IMR-90 (cell line): Measurements from ENCODE around the gene STARD4. TPM values are rescaled to one million over a fixed set of nuclear protein-coding genes. Genes with fewer than 3 reads are reported as not detected.

Experiments used
- ATAC-seq: fragments of 200-7000 bp; cut with Tn5 transposase; 2 replicates; pipeline ENCODE4 v1.9.1; 2020; ENCODE audit warnings: low read depth, mild to moderate bottlenecking, moderate library complexity
- BruUV-seq: library from RNA; stranded (reverse); fragments of 400-500 nt; replicated peaks from 2 replicates; lab custom pipeline; 2021; lab: Mats Ljungman, UMichigan
- CTCF ChIA-PET: fragments of 300-600 bp; formaldehyde crosslinking; extraction: SDS; loops from one replicate; lab custom pipeline; 2021; ENCODE audit warnings: antibody characterized with exemption; lab: Yijun Ruan, JAX
- POLR2A ChIA-PET: fragments of 300-600 bp; sonication (Branson Sonifier 250); formaldehyde crosslinking; loops from one replicate; lab custom pipeline; 2022; ENCODE audit warnings: antibody characterized with exemption; ENCODE audit not compliant: unreplicated experiment; lab: Charles Lee
- DNase-seq: peaks from one replicate; pipeline ENCODE4 v3.0.0; 2013
- H2AFZ ChIP-seq: replicated peaks from 2 replicates; pipeline ENCODE3; 2013; ENCODE audit warnings: low read length, mild to moderate bottlenecking; ENCODE audit not compliant: poor library complexity
- H2AK5ac ChIP-seq: 2 replicates; pipeline ENCODE4 v1.6.1; 2013; ENCODE audit warnings: low read depth, low read length, inconsistent platforms
- H2AK9ac ChIP-seq: replicated peaks from 2 replicates; pipeline ENCODE3; 2013; ENCODE audit warnings: mild to moderate bottlenecking, low read depth, low read length, moderate library complexity; ENCODE audit not compliant: poor library complexity
- H2BK120ac ChIP-seq: 2 replicates; pipeline ENCODE4 v1.6.1; 2013; ENCODE audit warnings: low read depth, low read length, inconsistent platforms
- H2BK15ac ChIP-seq: 3 replicates; pipeline ENCODE4 v1.6.1; 2013; ENCODE audit warnings: low read depth, low read length, inconsistent platforms
- H2BK20ac ChIP-seq: 2 replicates; pipeline ENCODE4 v1.6.1; 2013; ENCODE audit warnings: low read depth, mild to moderate bottlenecking, inconsistent platforms, low read length, moderate library complexity
- H2BK5ac ChIP-seq: 2 replicates; pipeline ENCODE4 v1.6.1; 2013; ENCODE audit warnings: mild to moderate bottlenecking, low read depth, low read length, inconsistent platforms; ENCODE audit not compliant: poor library complexity, severe bottlenecking
- H3K14ac ChIP-seq: replicated peaks from 2 replicates; pipeline ENCODE4 v1.6.1; 2013; ENCODE audit warnings: low read depth, low read length, inconsistent platforms
- H3K18ac ChIP-seq: 2 replicates; pipeline ENCODE4 v1.6.1; 2013; ENCODE audit warnings: low read depth, low read length, control low read depth
- H3K23ac ChIP-seq: 2 replicates; pipeline ENCODE4 v1.6.1; 2013; ENCODE audit warnings: low read depth, low read length, inconsistent platforms
- H3K27ac ChIP-seq: 2 replicates; pipeline ENCODE4 v1.5.1; 2013; ENCODE audit warnings: mild to moderate bottlenecking, control low read depth, low read length; ENCODE audit not compliant: insufficient read depth
- H3K27me3 ChIP-seq: 2 replicates; pipeline ENCODE4 v1.6.1; 2013; ENCODE audit warnings: low read length; ENCODE audit not compliant: control insufficient read depth, insufficient read depth
- H3K36me3 ChIP-seq: 2 replicates; pipeline ENCODE4 v1.6.1; 2013; ENCODE audit warnings: low read length, mixed read lengths; ENCODE audit not compliant: control insufficient read depth, insufficient read depth
- H3K4ac ChIP-seq: 2 replicates; pipeline ENCODE4 v1.6.1; 2013; ENCODE audit warnings: low read depth, low read length, inconsistent platforms
- H3K4me1 ChIP-seq: 2 replicates; pipeline ENCODE4 v1.6.1; 2013; ENCODE audit warnings: low read length, mixed read lengths; ENCODE audit not compliant: control insufficient read depth, insufficient read depth
- H3K4me2 ChIP-seq: 2 replicates; pipeline ENCODE4 v1.6.1; 2013; ENCODE audit warnings: low read depth, mild to moderate bottlenecking, control low read depth, low read length, moderate library complexity
- H3K4me3 ChIP-seq: 2 replicates; pipeline ENCODE4 v1.5.1; 2013; ENCODE audit warnings: low read depth, mild to moderate bottlenecking, control low read depth, low read length, moderate library complexity; ENCODE audit not compliant: insufficient read depth
- H3K56ac ChIP-seq: 2 replicates; pipeline ENCODE4 v1.6.1; 2013; ENCODE audit warnings: low read length, inconsistent platforms; ENCODE audit not compliant: insufficient read depth; ENCODE audit errors: extremely low read depth
- H3K79me1 ChIP-seq, 2 experiments: 2 replicates each; pipeline ENCODE4 v1.6.1; 2013; ENCODE audit warnings: low read length in 2 of 2, inconsistent platforms in 1 of 2, low read depth in 1 of 2
- H3K9ac ChIP-seq: 2 replicates; pipeline ENCODE4 v1.6.1; 2013; ENCODE audit warnings: low read depth, low read length, control low read depth
- H3K9me1 ChIP-seq: 2 replicates; pipeline ENCODE4 v1.6.1; 2013; ENCODE audit warnings: low read length, inconsistent platforms; ENCODE audit not compliant: insufficient read depth
- H3K9me3 ChIP-seq: 2 replicates; pipeline ENCODE4 v1.6.1; 2013; ENCODE audit warnings: low read length; ENCODE audit not compliant: control insufficient read depth, insufficient read depth
- H4K20me1 ChIP-seq: 2 replicates; pipeline ENCODE4 v1.6.1; 2013; ENCODE audit warnings: low read length, inconsistent platforms; ENCODE audit not compliant: insufficient read depth
- H4K5ac ChIP-seq: 2 replicates; pipeline ENCODE4 v1.6.1; 2013; ENCODE audit warnings: mild to moderate bottlenecking, low read depth, low read length, control low read depth
- H4K8ac ChIP-seq, 2 experiments: 2 replicates each; pipeline ENCODE4 v1.6.1; 2013; ENCODE audit warnings: low read depth in 2 of 2, low read length in 2 of 2, control low read depth in 1 of 2, inconsistent platforms in 1 of 2
- H4K91ac ChIP-seq: 2 replicates; pipeline ENCODE4 v1.6.1; 2013; ENCODE audit warnings: low read depth, low read length, inconsistent platforms; ENCODE audit not compliant: insufficient read depth
- BHLHE40 ChIP-seq: fragments of 150-350 bp; IDR thresholded peaks from 2 replicates; pipeline ENCODE4 v1.6.1; 2016; ENCODE audit warnings: mild to moderate bottlenecking, low read depth, low read length
- CEBPB ChIP-seq: IDR thresholded peaks from 2 replicates; pipeline ENCODE4 v1.6.1; 2012; ENCODE audit warnings: low read depth, low read length, improper control_type of control experiment
- CHD1 ChIP-seq: IDR thresholded peaks from 2 replicates; pipeline ENCODE4 v1.6.1; 2012; ENCODE audit warnings: low read depth, low read length, improper control_type of control experiment
- FOS ChIP-seq: fragments of 150-350 bp; IDR thresholded peaks from 2 replicates; pipeline ENCODE4 v1.6.1; 2016; ENCODE audit warnings: low read depth, low read length
- MAFK ChIP-seq: IDR thresholded peaks from 2 replicates; pipeline ENCODE4 v1.6.1; 2012; ENCODE audit warnings: low read depth, low read length, improper control_type of control experiment
- MAZ ChIP-seq: IDR thresholded peaks from 2 replicates; pipeline ENCODE4 v1.6.1; 2012; ENCODE audit warnings: low read depth, mild to moderate bottlenecking, low read length, improper control_type of control experiment, moderate library complexity, borderline replicate concordance
- MXI1 ChIP-seq: IDR thresholded peaks from 2 replicates; pipeline ENCODE4 v1.6.1; 2012; ENCODE audit warnings: low read depth, mild to moderate bottlenecking, low read length, moderate library complexity, borderline replicate concordance
- NFE2L2 ChIP-seq: fragments of 150-350 bp; IDR thresholded peaks from 2 replicates; pipeline ENCODE4 v1.6.1; 2016; ENCODE audit warnings: low read depth, mild to moderate bottlenecking, low read length
- POLR2A ChIP-seq: IDR thresholded peaks from 2 replicates; pipeline ENCODE4 v1.6.1; 2012; ENCODE audit warnings: mild to moderate bottlenecking, low read depth, low read length
- RAD21 ChIP-seq: IDR thresholded peaks from 2 replicates; pipeline ENCODE4 v1.6.1; 2012; ENCODE audit warnings: low read length, improper control_type of control experiment
- RCOR1 ChIP-seq: IDR thresholded peaks from 2 replicates; pipeline ENCODE4 v1.6.1; 2012; ENCODE audit warnings: mild to moderate bottlenecking, low read length, improper control_type of control experiment; ENCODE audit not compliant: insufficient replicate concordance
- RFX5 ChIP-seq: IDR thresholded peaks from 2 replicates; pipeline ENCODE4 v1.8.0; 2012; ENCODE audit warnings: low read depth, mild to moderate bottlenecking, low read length, moderate library complexity
- SMC3 ChIP-seq: fragments of 150-350 bp; IDR thresholded peaks from 2 replicates; pipeline ENCODE4 v1.6.1; 2016; ENCODE audit warnings: low read depth, mild to moderate bottlenecking, antibody characterized with exemption, low read length, moderate library complexity
- dilution Hi-C: fragments of 300-500 bp; cut with HindIII; formaldehyde crosslinking; loops from one replicate; pipeline ENCODE4 v1.14.3; 2018; ENCODE audit warnings: low sequenced_read_pairs; ENCODE audit not compliant: unreplicated experiment
- in situ Hi-C: fragments of 300-500 bp; cut with MboI; formaldehyde crosslinking; loops from 3 replicates; pipeline ENCODE4 v1.14.3; 2019; ENCODE audit warnings: low sequenced_read_pairs, inconsistent platforms, mixed read lengths
- intact Hi-C: fragments of 100-400 bp; cut with micrococcal nuclease; formaldehyde crosslinking; loops from 2 replicates; pipeline ENCODE4 v1.10.0; 2022
- polyA plus RNA-seq, 3 experiments: library from polyadenylated mRNA; depleted of rRNA; stranded (reverse); fragments of >200 nt; gene quantifications; 2 replicates each; pipeline ENCODE4 v1.2.3, GENCODE V29; 2012; ENCODE audit warnings: low replicate concordance in 1 of 3
- total RNA-seq: library from RNA; depleted of rRNA; stranded (reverse); fragments of >200 nt; gene quantifications from 2 replicates; pipeline ENCODE4 v1.2.3, GENCODE V29; 2012
- TF ChIP-seq, protein P1 (sequence below): fragments of 150-350 bp; IDR thresholded peaks from 2 replicates; pipeline ENCODE4 v1.6.1; 2016; ENCODE audit warnings: low read depth, mild to moderate bottlenecking, low read length, moderate library complexity, borderline replicate concordance
- TF ChIP-seq, protein P2 (sequence below): conservative IDR thresholded peaks from 2 replicates; pipeline ENCODE4 v1.5.1; 2012; ENCODE audit warnings: mild to moderate bottlenecking, low read depth, low read length, improper control_type of control experiment
- TF ChIP-seq, protein P3 (sequence below): fragments of 150-350 bp; IDR thresholded peaks from 2 replicates; pipeline ENCODE4 v1.6.1; 2017; ENCODE audit warnings: mild to moderate bottlenecking, antibody characterized with exemption, low read length, low read depth

STARD4 gene
- total and polyA plus RNA-seq, 2 of the 4 experiments (the other 2 are of a cell fraction), result 21.5 to 30.3 TPM

DNA sequence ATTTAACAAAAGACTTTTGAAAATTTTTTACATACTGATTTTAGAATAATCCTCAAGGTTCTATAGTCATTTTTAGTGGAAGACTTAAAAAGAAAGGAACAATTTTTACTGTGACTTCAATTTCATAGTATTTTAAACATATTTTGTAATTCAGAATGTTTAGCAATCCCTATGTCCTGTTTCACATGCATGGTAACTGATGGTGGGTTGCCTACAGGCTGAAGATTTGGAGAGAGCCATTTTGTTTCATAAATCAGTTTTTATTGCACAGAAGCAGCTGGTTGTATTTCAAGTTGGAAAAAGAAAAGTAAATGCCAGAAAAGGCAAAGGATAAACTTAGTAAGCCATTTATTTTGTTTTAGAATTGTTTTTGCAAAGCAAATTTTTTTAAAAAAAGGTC is 24.0 kb downstream of the STARD4 start:
- Histone ChIP-seq H4K91ac (no peak overlapping the region), H3K27ac (no peak overlapping the region), H2AFZ (no peak overlapping the region), H3K56ac (no peak overlapping the region), H3K9me1 (no peaks in the 10 kb centered on the region), H2BK15ac (no peak overlapping the region), H2BK120ac (no peak overlapping the region), H3K4ac (no peak overlapping the region), H3K9ac (no peak overlapping the region), H4K8ac (no peak overlapping the region), H3K4me3 (no peak overlapping the region), H3K27me3 (no peaks in the 10 kb centered on the region), H4K5ac (no peak overlapping the region), H3K4me1 (peaks cover 2% of the 10 kb centered on the region; the same call in 1 of the 2 replicates), H3K79me1 (no peaks in the 10 kb centered on the region), H2AK5ac (no peak overlapping the region), H3K9me3 (no peaks in the 10 kb centered on the region), H3K14ac (no peak overlapping the region), H3K18ac (no peak overlapping the region), H3K4me2 (no peak overlapping the region), H3K36me3 (peaks cover 1% of the 10 kb centered on the region; the same call in 1 of the 2 replicates), H3K23ac (no peak overlapping the region), H2AK9ac (no peak overlapping the region), H2BK5ac (no peak overlapping the region), H2BK20ac (no peak overlapping the region), H4K20me1 (no peaks in the 10 kb centered on the region)
- ATAC-seq, result no peak
- intact Hi-C loops (no loop called here), in situ Hi-C loops (no loop called here), dilution Hi-C loops (no loop called here)
- ChIA-PET POLR2A (interaction anchor here (0.7 kb wide), 1 partner anchor 10 kb away, joined by 4 read pairs; no protein-coding TSS in a partner anchor), CTCF (no interaction called here)
- BruUV-seq, result no TSS peak
- DNase-seq, result no peak
- no peak for TF ChIP-seq NFE2L2
- no peak for TF ChIP-seq CEBPB
- TF ChIP-seq MXI1, result no peak
- TF ChIP-seq, protein P1, sequence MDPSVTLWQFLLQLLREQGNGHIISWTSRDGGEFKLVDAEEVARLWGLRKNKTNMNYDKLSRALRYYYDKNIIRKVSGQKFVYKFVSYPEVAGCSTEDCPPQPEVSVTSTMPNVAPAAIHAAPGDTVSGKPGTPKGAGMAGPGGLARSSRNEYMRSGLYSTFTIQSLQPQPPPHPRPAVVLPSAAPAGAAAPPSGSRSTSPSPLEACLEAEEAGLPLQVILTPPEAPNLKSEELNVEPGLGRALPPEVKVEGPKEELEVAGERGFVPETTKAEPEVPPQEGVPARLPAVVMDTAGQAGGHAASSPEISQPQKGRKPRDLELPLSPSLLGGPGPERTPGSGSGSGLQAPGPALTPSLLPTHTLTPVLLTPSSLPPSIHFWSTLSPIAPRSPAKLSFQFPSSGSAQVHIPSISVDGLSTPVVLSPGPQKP, result no peak
- TF ChIP-seq SMC3, result no peak
- TF ChIP-seq, protein P2, sequence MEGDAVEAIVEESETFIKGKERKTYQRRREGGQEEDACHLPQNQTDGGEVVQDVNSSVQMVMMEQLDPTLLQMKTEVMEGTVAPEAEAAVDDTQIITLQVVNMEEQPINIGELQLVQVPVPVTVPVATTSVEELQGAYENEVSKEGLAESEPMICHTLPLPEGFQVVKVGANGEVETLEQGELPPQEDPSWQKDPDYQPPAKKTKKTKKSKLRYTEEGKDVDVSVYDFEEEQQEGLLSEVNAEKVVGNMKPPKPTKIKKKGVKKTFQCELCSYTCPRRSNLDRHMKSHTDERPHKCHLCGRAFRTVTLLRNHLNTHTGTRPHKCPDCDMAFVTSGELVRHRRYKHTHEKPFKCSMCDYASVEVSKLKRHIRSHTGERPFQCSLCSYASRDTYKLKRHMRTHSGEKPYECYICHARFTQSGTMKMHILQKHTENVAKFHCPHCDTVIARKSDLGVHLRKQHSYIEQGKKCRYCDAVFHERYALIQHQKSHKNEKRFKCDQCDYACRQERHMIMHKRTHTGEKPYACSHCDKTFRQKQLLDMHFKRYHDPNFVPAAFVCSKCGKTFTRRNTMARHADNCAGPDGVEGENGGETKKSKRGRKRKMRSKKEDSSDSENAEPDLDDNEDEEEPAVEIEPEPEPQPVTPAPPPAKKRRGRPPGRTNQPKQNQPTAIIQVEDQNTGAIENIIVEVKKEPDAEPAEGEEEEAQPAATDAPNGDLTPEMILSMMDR, result no peak
- no peak for TF ChIP-seq POLR2A
- TF ChIP-seq RAD21, result no peak
- TF ChIP-seq, protein P3, sequence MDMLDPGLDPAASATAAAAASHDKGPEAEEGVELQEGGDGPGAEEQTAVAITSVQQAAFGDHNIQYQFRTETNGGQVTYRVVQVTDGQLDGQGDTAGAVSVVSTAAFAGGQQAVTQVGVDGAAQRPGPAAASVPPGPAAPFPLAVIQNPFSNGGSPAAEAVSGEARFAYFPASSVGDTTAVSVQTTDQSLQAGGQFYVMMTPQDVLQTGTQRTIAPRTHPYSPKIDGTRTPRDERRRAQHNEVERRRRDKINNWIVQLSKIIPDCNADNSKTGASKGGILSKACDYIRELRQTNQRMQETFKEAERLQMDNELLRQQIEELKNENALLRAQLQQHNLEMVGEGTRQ, result no peak
- TF ChIP-seq RFX5, result no peak
- TF ChIP-seq FOS, result no peak
- no peak for TF ChIP-seq CHD1
- no peak for TF ChIP-seq MAFK
- TF ChIP-seq RCOR1, result no peak
- TF ChIP-seq MAZ, result no peak
- no peak for TF ChIP-seq BHLHE40
